K562 (cell line): ENCODE data around the gene FAM120AOS. TPM values are rescaled to one million over a fixed set of nuclear protein-coding genes. Genes with fewer than 3 reads are reported as not detected.

Experiments used
- CTCF ChIP-seq, 3 experiments: IDR thresholded peaks in 2 of 3; conservative IDR thresholded peaks in 1 of 3; 2 replicates each; pipeline ENCODE4 v1.5.1; 2011 to 2012; ENCODE audit warnings: low read length in 3 of 3, mild to moderate bottlenecking in 3 of 3, control low read depth in 2 of 3, improper control_type of control experiment in 1 of 3, inconsistent platforms in 1 of 3, low read depth in 1 of 3, mixed read lengths in 1 of 3, moderate library complexity in 1 of 3; ENCODE audit not compliant: insufficient read depth in 2 of 3
- E2F5 ChIP-seq: sonication (generic); formaldehyde crosslinking; IDR thresholded peaks from 2 replicates; pipeline ENCODE4 v1.8.0; 2022; ENCODE audit warnings: mild to moderate bottlenecking, missing genetic modification reagents
- EZH2 ChIP-seq: IDR thresholded peaks from 2 replicates; pipeline ENCODE4 v1.6.1; 2012; ENCODE audit warnings: low read depth, mild to moderate bottlenecking, inconsistent platforms, low read length, borderline replicate concordance
- HIVEP1 ChIP-seq: fragments of 250-450 bp; sonication (Bioruptor Pico); IDR thresholded peaks from 2 replicates; pipeline ENCODE4 v1.4.0; 2020; ENCODE audit warnings: mild to moderate bottlenecking
- IRF1 ChIP-seq: sonication (generic); formaldehyde crosslinking; IDR thresholded peaks from 2 replicates; pipeline ENCODE4 v1.8.0; 2022; ENCODE audit warnings: missing genetic modification reagents, mild to moderate bottlenecking, borderline replicate concordance
- L3MBTL2 ChIP-seq: fragments of 450-650 bp; IDR thresholded peaks from 2 replicates; pipeline ENCODE4 v1.6.1; 2016; ENCODE audit warnings: mild to moderate bottlenecking, moderate library complexity
- NFYB ChIP-seq: IDR thresholded peaks from 2 replicates; pipeline ENCODE4 v1.6.1; 2011; ENCODE audit warnings: mild to moderate bottlenecking, moderate library complexity; ENCODE audit not compliant: insufficient read length; ENCODE audit errors: extremely low read depth
- PURB ChIP-seq: sonication (generic); formaldehyde crosslinking; IDR thresholded peaks from 2 replicates; pipeline ENCODE4 v1.9.0; 2021; ENCODE audit warnings: low read depth, mild to moderate bottlenecking, missing genetic modification reagents
- STAT5A ChIP-seq: IDR thresholded peaks from 2 replicates; pipeline ENCODE4 v1.6.1; 2012; ENCODE audit warnings: low read length, inconsistent platforms, borderline replicate concordance
- XRCC3 ChIP-seq: fragments of 450-650 bp; IDR thresholded peaks from 2 replicates; pipeline ENCODE4 v1.6.1; 2017; ENCODE audit warnings: mild to moderate bottlenecking, moderate library complexity
- ZNF280B ChIP-seq: fragments of 250-450 bp; sonication (Bioruptor Pico); IDR thresholded peaks from 2 replicates; pipeline ENCODE4 v1.5.1; 2021; ENCODE audit warnings: mild to moderate bottlenecking
- ZNF384 ChIP-seq: IDR thresholded peaks from 2 replicates; pipeline ENCODE4 v1.6.1; 2012; ENCODE audit warnings: low read depth, low read length, improper control_type of control experiment
- ZNF407 ChIP-seq: fragments of 450-650 bp; IDR thresholded peaks from 2 replicates; pipeline ENCODE4 v1.6.1; 2016; ENCODE audit warnings: low read depth
- ZNF644 ChIP-seq: fragments of 200-800 bp; sonication (Bioruptor generic); IDR thresholded peaks from 2 replicates; pipeline ENCODE4 v1.6.1; 2016; ENCODE audit warnings: low read depth, missing genetic modification characterization, missing compliant biosample characterization
- ZNF77 ChIP-seq: fragments of 250-450 bp; sonication (Bioruptor Pico); IDR thresholded peaks from 2 replicates; pipeline ENCODE4 v1.5.0; 2020
- polyA plus RNA-seq, 8 experiments: library from polyadenylated mRNA; depleted of rRNA in 4 of 8; stranded (reverse) in 5 of 8; unstranded in 3 of 8; fragments of >200 nt; fragmentation: Nextera tagmentation in 2 of 8; fragmentation: Illumina TruSeq in 1 of 8; extraction: Ambion mirVana in 2 of 8; extraction: Trizol in 1 of 8; gene quantifications; 2 replicates each; pipeline versions ENCODE4 v1.2.1 to v1.2.3, GENCODE V29; 2011 to 2014; ENCODE audit warnings: inconsistent platforms in 1 of 8, missing spikeins in 1 of 8
- total RNA-seq, 7 experiments: library from RNA; depleted of rRNA in 6 of 7; stranded (reverse); fragments of >200 nt in 6 of 7; fragmentation: Illumina TruSeq in 2 of 7; extraction: Trizol in 2 of 7; gene quantifications; 2 replicates each; pipeline versions ENCODE4 v1.2.1 to v1.2.3, GENCODE V29; 2011 to 2021; ENCODE audit warnings: low replicate concordance in 1 of 7

FAM120AOS gene
- total and polyA plus RNA-seq, 9 of the 15 experiments (the other 6 are each of a cell fraction or from before 2014, with no cell fraction given): 18.8 to 53.4 (median 41.4) TPM

- TF ChIP-seq ZNF280B (CRISPR knock-in tag) (no peak), EZH2 (no peak), HIVEP1 (CRISPR knock-in tag) (no peak), L3MBTL2 (no peak), ZNF644 (tag) (no peak), PURB (CRISPR knock-in tag) (no peak), ZNF407 (no peak), NFYB (no peak), XRCC3 (no peak), E2F5 (CRISPR knock-in tag) (no peak), ZNF384 (no peak), IRF1 (CRISPR knock-in tag) (no peak), CTCF (IDR thresholded peaks at IDR 0.05 in 2 of 3, conservative IDR thresholded peaks at IDR 0.05 in 1 of 3; ENCODE audit: insufficient read depth in 2 of 3, low read depth in 1 of 3, low read length in 3 of 3) (no peak), STAT5A (no peak), ZNF77 (CRISPR knock-in tag) (no peak)
Measured at GRCh38 chr9:93473411-93473810, 20.0 kb upstream of the FAM120AOS start (continued).
